ENCODE results near the gene DGCR8.

DNA sequence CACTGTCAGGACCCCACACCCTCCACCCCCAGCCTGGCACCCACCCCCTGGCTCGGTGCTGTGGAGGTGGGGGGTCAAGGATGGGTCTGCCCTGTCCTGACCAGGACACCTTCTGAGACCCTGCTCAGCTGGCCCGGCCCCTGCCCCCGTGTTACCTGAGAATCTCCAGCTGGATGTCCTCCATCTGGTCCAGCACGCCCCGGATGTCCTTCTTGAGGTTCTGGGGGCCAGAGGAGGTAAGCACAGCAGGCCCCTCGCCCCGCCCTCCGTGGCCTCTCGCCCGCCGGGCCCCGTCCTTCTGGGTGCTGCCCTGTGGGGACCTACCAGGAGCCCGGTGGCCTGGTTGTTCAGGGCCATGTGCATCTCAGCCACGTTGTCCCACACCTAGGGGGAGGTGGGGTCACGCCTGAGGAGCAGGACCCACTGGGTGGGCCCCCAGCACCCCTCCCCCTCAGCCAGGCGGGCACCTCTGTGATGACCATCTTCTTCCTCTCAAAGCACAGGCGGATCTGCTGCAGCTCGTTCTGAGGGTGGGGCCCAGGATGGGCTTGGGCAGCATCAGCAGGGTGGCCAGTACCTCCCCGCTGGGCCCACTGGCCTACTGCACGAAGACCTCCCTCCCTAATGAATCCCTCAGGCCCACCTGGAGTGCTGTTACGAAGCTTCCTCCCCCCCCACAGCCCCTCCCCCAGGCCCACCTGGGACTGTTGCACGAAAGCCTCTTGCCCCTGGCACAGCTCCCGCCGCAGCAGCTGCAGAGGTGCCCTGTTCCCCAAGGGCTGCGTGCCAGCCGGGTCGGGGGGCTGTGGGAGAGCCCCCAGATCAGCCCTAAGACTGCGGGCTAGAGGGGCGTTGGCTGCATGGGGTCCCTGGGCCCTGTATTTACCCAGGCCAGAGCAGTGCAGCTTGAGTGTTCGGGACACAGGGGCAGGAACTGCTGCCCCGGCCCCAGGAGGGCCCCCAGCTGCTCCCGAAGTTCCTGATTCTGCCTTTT is 69.5 kb downstream of the DGCR8 start:
- TF ChIP-seq, protein P1, sequence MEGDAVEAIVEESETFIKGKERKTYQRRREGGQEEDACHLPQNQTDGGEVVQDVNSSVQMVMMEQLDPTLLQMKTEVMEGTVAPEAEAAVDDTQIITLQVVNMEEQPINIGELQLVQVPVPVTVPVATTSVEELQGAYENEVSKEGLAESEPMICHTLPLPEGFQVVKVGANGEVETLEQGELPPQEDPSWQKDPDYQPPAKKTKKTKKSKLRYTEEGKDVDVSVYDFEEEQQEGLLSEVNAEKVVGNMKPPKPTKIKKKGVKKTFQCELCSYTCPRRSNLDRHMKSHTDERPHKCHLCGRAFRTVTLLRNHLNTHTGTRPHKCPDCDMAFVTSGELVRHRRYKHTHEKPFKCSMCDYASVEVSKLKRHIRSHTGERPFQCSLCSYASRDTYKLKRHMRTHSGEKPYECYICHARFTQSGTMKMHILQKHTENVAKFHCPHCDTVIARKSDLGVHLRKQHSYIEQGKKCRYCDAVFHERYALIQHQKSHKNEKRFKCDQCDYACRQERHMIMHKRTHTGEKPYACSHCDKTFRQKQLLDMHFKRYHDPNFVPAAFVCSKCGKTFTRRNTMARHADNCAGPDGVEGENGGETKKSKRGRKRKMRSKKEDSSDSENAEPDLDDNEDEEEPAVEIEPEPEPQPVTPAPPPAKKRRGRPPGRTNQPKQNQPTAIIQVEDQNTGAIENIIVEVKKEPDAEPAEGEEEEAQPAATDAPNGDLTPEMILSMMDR (IDR thresholded peaks at IDR 0.05): no peak
- TF ChIP-seq ZFX (IDR thresholded peaks at IDR 0.05; ENCODE audit: borderline replicate concordance): no peak
